Cardiac muscle cell (in vitro differentiated cells and primary cell): ENCODE results near the gene SGMS2. TPM values are rescaled to one million over a fixed set of nuclear protein-coding genes. Genes with fewer than 3 reads are reported as not detected.

Source experiments
- DNase-seq, 2 donors: peaks; one replicate each; pipeline versions ENCODE4 v3.0.0 to v3.0.0-alpha.2; 2010 to 2017; ENCODE audit warnings: low read depth in 1 of 2, low spot score in 1 of 2
- H3K27ac ChIP-seq: fragments of 200-600 bp; sonication (generic); 2 replicates; pipeline ENCODE4 v1.5.1; 2016
- H3K27me3 ChIP-seq: fragments of 200-600 bp; sonication (generic); 2 replicates; pipeline ENCODE4 v1.6.0; 2016; ENCODE audit warnings: control low read depth
- H3K36me3 ChIP-seq: fragments of 200-600 bp; sonication (generic); 2 replicates; pipeline ENCODE4 v1.5.1; 2016; ENCODE audit warnings: control low read depth
- H3K4me1 ChIP-seq: fragments of 200-600 bp; sonication (generic); 2 replicates; pipeline ENCODE4 v1.8.1; 2017; ENCODE audit warnings: low read depth, mild to moderate bottlenecking, mixed run types
- H3K4me3 ChIP-seq: fragments of 200-600 bp; sonication (generic); 2 replicates; pipeline ENCODE4 v1.5.1; 2016; ENCODE audit warnings: mild to moderate bottlenecking
- H3K9me3 ChIP-seq: fragments of 200-600 bp; sonication (generic); 2 replicates; pipeline ENCODE4 v1.5.1; 2017; ENCODE audit warnings: low read depth, mild to moderate bottlenecking, control low read depth
- CTCF ChIP-seq: IDR thresholded peaks from 2 replicates; pipeline ENCODE4 v1.5.1; 2012; ENCODE audit warnings: low read depth, mild to moderate bottlenecking, low read length
- polyA plus RNA-seq: library from polyadenylated mRNA; unstranded; fragments of >200 nt; fragmentation: Nextera tagmentation; extraction: Ambion mirVana; gene quantifications from 2 replicates; pipeline ENCODE4 v1.2.1, GENCODE V29; 2016
- total RNA-seq: library from RNA; depleted of rRNA; stranded (reverse); fragments of >200 nt; gene quantifications from 2 replicates; pipeline ENCODE4 v1.2.3, GENCODE V29; 2016

Gene SGMS2
- total and polyA plus RNA-seq, 2 experiments from 2014 or later: 0.89 to 3.3 TPM

GRCh38 chr4:107818301-107818910, 6.3 kb upstream of the SGMS2 start:
- H3K9me3 ChIP-seq: no peaks in the 10 kb centered on the region
- H3K4me3 ChIP-seq: no peak overlapping the region
- DNase-seq: no peak
- no peaks in the 10 kb centered on the region for H3K4me1 ChIP-seq
- H3K27ac ChIP-seq: no peak overlapping the region
- H3K36me3 ChIP-seq: no peaks in the 10 kb centered on the region
- H3K27me3 ChIP-seq: peaks cover 49% of the 10 kb centered on the region
- no peak for TF ChIP-seq CTCF

GRCh38 chr4:107823870-107824349, 822 bp upstream of the SGMS2 start:
- Histone ChIP-seq H3K36me3 (no peaks in the 10 kb centered on the region), H3K27me3 (peaks cover 98% of the 10 kb centered on the region), H3K27ac (no peak overlapping the region), H3K9me3 (no peaks in the 10 kb centered on the region), H3K4me1 (no peaks in the 10 kb centered on the region), H3K4me3 (peak overlapping the region; percentile 69)
- no peak for TF ChIP-seq CTCF
- no peak for DNase-seq

GRCh38 chr4:107825072-107825824, 516 bp downstream of the SGMS2 start:
- Histone ChIP-seq H3K36me3 (no peaks in the 10 kb centered on the region), H3K9me3 (no peaks in the 10 kb centered on the region), H3K27me3 (peaks cover 90% of the 10 kb centered on the region), H3K4me1 (no peaks in the 10 kb centered on the region), H3K27ac (no peak overlapping the region), H3K4me3 (peak overlapping the region; percentile 69)
- peak; percentile 52 to 65 for DNase-seq
- no peak for TF ChIP-seq CTCF

- Histone ChIP-seq H3K27ac (no peak overlapping the region), H3K27me3 (peaks cover 77% of the 10 kb centered on the region), H3K9me3 (no peaks in the 10 kb centered on the region), H3K36me3 (no peaks in the 10 kb centered on the region), H3K4me3 (no peak overlapping the region), H3K4me1 (no peaks in the 10 kb centered on the region)
- no peak for DNase-seq
- TF ChIP-seq CTCF: no peak
Measured at GRCh38 chr4:107826421-107826980, 1.8 kb downstream of the SGMS2 start.

- Histone ChIP-seq H3K4me3 (no peak overlapping the region), H3K9me3 (no peaks in the 10 kb centered on the region), H3K36me3 (no peaks in the 10 kb centered on the region), H3K4me1 (no peaks in the 10 kb centered on the region), H3K27me3 (peaks cover 57% of the 10 kb centered on the region), H3K27ac (no peak overlapping the region)
- TF ChIP-seq CTCF: no peak
- no peak for DNase-seq
Measured at GRCh38 chr4:107828315-107829090, 3.8 kb downstream of the SGMS2 start.
